Measurements from ENCODE around the gene FAM72D.
A peak's percentile ranks its signal among the peaks of the same experiment; 100 is the strongest.
"Not testable (repeated sequence)": the region's sequence is repeated elsewhere in the genome, so short reads cannot be mapped to it uniquely, and the experiment has no call there.

FAM72D gene

DNA sequence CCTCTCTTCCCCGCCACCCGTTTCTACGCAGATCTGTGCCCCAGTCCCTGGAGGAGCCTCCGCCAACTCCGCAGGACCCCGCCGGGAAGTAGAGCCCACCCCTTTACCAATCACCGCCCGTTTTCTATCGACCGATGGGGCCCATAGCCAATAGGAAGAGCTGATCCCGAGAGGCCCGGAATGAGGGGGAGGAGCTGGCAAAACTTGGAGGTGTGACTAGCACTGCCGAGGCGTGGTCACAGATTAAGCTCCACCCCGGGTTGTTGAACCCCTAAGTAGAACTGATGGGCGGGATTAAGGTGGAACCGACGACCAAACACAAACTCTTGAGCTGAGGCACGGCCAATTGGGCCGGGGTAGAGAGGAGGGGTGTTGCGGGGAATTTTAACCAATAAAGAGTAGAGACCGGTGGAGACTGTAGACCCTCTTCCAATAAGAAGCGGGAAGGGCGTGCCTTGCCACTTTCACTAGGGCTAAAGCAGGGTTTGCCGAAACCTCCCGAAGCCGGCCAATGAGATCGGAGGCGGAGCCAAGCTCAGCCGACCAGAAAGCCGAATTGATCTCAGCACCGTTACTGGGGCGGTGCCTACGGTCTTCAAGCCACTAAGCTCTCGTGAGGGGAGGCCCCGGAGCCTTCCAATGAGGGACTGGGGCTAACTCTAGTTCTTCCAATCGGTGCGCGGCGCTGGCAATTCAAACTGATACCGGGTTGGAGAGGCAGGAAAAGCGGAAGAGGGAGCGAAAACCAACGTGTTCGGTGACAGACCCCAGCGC is at the start of gene FAM72D, which contains the start of gene SRGAP2B:
TSS of gene FAM72D (plus strand) at position 691 of the 774 bp plus-strand sequence. CDS start 874 bp downstream, outside the sequence.
TSS of gene SRGAP2B (minus strand) at position 45 of the 774 bp plus-strand sequence. CDS start 2,427 bp downstream, outside the sequence.
- not testable (repeated sequence) for DNase-seq

DNA sequence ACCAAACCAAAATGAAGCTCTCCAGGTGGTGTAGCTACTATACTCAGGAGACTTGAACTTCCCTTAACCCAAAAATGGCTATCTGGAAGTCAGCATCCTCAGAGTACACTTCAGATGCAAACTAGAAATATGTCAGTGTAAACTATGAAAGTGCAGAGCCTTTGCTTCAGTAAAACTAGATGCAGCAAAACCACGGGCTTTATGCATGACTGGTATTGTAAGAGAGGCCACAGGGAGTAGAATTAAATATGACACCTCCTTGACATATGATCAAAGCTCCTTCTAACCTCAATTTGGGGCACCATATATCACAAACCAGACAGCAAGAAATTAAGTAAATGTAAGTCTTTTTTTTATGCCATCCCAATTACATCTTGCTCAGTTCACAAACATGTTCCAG is 48.2 kb upstream of the FAM72D start:
- DNase-seq = not testable (repeated sequence)

DNA sequence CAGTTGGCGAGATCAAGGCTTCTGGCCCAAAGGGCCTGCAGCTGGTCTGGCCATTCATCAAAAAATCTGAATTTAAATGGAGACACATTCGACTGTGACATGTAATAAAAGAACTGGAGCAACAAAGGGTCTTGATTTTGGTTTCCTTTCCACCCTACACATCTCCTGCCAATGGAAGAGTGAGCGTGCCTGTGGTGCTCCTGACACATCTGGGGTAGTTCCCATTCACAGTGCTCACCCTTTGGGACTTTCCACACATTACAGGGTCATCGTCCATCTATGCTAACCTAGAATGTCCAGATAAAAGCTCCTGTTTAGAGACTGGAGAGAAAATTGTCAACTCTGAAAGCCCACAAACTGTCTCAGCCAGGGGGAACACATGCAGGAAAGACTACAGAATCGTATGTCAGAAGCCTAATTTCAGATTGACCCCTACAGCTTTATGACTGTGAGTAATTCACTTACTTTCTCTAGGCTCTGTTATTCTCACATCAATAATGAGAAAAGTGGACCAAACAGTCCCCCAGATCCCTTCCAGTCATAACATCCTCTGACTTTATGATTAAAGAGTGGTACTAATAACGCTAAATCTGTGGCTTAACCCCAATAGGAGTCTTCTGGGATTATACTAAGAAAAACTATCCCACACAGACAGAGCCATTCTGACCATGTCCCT is 47.5 kb upstream of the FAM72D start:
- not testable (repeated sequence) for DNase-seq

DNA sequence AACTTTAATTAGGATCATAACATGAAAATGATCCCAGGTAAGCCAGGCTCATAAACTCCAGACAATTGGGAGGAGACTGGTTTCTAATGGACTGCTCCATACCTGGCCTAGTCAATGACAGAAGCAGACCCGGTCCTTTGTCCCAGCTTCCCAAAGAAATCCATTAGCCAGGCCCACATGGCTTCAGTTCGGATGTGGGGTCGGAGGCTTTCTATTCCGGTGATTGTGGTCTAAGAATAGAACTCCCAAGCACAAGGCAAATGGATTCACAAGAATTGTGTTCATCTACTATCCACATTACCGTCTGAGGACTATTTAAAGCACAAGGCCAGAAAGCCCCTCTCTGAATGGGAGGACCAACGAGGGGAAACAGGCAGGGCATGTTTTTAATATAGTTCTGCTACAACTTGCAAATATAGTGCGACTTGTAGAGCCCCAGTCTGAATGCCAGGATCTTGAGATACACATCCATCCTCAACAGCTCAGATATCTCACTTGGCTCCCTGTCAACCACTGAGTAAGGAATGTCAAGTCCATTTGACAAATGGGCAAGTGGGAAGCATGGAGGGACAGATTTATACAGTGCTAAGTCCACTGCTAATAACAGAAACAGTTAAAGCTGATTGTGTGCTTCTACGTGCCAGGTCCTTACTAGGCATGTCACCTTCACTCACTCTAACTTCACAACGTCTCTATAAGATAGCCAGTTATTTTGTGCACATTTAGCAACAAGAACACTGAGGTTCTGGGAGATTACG is 43.6 kb upstream of the FAM72D start:
- not testable (repeated sequence) for DNase-seq

DNA sequence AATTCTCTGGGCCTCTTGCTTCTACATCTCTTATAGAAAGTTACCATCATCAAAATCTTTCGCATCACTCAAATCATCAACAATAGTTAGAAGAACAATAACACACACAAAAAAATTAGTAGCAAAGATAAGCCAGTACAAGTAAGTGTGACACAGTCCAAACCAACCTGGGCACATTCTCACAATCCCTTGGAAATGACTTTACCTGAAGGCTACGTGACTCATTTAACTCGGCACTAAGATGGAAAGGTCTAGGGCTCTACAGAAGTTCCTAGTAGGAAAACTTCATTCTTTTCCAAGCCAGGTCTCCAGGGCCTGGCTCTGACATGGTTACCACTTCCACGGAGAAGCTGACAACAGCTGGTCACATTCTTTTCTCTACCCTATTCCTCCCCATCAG is 42.3 kb upstream of the FAM72D start:
- DNase-seq = not testable (repeated sequence)

DNA sequence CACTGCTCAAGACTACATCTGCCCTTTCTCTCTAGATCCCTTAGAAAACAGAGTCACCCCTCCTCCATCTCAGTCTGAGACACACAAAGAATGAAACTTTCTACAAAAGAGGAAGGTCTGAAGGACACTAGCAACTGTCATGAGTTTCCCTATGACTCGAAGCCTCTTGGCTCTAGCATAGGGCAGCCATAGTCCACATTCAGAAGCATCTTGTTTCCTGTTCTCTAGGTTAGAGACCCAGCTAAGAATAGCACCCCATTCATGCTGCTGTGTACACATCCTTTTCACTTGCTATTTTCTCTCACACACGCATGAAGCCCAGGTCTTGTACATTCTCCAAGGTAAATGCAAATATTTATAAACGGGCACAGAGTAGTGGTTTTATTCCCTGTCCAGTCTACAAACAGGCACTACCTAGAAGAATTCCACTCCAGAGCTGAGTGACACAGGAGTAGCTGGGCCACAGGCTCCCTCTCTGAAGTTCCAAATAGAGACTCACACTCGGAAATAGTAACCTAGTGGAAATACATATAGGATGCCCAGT is 40.5 kb upstream of the FAM72D start:
- DNase-seq = not testable (repeated sequence)

DNA sequence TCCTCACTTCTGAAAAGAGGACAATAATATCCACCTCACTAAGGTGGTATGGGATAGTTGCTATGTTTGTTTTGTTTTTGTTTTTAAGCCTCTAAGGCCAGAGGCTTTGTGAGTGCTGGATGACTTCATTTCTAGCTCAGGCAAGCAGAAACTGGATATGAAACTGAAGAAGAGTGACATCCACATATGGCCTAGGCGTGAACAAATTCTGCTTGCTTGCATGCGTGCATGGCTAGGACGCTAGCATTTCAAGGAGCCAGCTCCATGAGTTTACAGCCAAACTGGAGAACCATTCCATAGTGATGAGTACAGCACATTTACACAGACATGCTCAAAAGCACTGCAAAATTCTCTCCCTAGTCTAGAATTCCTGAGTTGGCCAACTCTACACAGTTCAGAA is 37.6 kb upstream of the FAM72D start:
- not testable (repeated sequence) for DNase-seq

DNA sequence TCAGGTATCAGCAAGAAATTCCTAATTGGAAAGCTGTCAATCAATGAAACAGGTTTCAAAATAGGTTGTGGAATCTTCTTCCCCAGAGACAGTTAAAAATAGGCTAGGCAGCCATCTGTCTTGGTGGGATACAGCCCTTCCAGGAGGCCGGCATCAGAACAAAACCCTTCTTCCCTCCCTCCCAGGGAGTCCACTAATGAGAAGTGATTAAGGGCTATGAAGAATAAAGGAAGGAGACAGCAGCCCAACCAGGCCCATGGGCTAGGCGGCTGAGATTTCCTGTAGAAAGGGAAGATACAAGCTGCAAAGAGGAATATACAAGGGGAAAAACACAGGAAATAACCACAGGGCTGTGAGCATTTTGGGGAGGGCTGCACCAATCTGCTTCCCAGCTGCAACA is 32.5 kb upstream of the FAM72D start:
- DNase-seq = not testable (repeated sequence)

DNA sequence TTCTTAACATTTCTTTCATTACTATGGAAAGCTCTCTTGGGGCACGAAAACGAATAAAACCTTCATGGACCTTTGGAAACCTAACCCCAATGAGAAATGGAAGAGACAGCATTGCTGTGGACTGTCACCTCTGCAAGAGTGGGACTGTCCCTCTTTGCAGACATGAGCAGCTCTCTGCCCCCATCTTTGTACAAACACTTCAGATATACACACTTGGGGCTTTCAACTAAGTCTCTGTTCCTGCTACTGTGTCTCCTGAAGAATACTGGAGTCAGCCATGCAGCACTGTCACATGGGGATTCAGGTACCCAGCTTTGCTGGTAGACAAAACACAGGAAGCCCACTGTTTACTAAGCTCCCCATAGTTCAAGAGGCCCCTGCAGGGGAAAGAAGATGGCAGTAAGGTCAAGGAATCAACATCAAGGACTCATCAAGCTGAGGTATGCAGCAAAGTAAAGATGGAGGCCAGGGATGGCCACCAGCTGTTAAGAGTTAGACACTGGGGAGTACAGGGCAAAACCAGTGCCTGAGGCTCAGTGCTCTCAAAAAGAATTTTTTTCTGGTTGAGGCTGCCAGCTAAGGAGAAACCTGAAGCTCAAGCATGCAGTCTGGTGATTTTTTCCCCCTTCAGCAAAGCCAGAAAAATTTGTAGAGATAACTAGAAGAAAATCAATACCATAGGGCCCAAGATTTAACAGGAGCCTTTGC is 31.7 kb upstream of the FAM72D start:
- peak; percentile 2 for DNase-seq

DNA sequence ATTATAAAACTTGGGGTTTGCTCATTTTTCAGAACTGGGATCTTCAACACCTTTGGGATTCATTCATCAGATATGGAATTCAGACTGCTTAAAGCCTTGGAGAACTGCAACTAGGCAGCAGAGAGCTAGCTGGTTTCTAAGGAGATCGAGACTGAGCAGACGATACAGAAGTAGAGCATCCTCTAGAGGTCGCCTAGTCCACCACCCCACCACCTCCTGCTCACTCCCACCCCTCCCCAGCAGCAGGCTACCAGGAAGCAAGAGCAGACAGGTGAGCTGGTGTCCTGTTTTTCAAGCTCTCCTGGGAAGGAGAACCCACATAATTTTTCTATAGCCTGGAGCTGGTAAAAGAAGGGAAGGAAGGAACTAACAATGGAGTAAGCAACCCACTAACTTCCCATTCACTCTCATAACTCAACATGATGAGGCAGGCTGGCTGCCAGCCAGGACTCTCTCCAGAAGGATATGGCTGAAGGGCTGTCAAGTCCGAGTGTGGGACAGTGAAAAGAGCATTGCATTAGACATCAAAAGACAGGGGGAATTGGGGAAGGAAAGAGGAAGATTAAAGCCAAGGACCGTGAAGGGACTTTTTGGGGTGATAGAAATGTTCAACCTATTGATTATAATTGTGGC is 30.5 kb upstream of the FAM72D start:
- not testable (repeated sequence) for DNase-seq

DNA sequence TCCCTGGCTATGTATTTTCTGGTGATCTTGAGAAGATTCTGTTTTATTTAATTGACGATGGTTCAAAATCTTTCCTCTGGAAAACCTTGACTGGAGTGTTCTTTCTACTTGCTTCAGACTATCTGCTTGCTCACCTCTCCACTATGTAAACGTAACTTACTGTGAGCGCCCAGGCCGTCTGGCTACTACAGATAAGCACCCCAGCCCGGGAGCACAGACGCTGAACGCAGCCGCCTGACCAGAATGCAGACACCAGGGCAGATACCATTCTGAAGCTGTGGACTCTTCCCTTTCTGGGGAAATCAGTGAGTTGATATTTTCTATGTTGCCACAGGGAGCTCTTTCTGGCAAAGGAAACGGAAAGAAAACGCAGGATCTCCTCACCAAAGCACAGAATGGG is 29.3 kb upstream of the FAM72D start:
- not testable (repeated sequence) for DNase-seq

DNA sequence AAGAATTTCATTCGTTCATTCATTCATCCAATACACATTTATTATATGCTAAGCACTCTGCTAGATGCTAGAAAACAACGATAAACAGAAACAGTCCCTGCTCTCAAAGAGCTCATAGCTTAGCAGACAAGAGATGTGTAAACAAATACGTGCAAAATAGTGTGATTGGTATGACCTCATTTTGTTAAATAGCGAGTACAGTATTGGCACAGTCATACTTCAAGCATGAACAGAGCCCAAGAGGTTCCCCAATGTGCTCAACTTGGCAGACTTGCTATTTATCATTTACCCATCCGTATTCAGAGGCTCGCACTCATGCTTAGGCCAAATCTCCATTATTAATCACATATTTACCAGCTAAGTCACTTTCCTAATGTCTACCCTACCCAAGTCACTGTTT is 24.2 kb upstream of the FAM72D start:
- not testable (repeated sequence) for DNase-seq

DNA sequence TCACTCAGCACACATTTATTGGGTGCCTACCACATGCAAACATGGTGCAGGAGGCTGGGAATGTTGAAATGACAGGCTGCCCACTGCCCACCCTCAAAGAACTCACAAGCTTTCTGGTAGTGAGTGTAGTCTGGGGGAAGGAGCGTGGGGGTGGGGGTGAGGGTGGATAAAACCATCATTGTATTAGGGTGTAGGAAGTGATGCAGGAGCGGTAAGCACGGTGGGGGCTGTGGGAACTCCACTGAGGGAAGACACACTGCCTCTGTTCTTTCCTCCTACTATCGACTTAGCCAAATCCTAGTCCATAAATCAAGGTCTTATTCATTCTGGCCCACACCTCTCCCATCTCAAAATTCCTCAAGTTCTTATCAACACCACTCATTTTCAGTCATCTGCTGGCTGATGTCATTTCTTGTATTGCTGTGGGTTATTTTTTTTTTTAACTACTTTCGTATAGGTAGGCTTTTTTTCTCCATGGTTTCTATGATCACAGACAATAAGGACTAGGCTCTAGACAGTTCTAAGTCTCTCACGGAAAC is 21.7 kb upstream of the FAM72D start:
- not testable (repeated sequence) for DNase-seq

DNA sequence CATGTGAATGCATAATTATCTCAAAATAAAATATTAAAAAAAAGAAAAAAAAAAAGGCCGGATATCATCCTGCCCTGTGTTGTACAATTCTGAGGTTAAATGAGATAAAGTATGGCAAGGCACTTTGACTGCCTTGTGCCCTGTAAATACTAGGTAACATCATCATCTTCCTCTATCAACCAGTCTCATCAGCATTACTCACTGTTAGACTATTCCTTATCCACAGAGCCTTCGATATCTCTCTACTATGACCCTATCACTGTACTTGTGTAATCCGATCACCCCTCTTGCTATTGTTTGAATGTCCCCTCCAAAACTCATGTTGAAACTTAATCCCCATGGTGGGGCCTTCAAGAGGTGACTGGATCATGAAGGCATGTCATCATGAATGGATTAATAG is 18.9 kb upstream of the FAM72D start:
- DNase-seq = not testable (repeated sequence)

DNA sequence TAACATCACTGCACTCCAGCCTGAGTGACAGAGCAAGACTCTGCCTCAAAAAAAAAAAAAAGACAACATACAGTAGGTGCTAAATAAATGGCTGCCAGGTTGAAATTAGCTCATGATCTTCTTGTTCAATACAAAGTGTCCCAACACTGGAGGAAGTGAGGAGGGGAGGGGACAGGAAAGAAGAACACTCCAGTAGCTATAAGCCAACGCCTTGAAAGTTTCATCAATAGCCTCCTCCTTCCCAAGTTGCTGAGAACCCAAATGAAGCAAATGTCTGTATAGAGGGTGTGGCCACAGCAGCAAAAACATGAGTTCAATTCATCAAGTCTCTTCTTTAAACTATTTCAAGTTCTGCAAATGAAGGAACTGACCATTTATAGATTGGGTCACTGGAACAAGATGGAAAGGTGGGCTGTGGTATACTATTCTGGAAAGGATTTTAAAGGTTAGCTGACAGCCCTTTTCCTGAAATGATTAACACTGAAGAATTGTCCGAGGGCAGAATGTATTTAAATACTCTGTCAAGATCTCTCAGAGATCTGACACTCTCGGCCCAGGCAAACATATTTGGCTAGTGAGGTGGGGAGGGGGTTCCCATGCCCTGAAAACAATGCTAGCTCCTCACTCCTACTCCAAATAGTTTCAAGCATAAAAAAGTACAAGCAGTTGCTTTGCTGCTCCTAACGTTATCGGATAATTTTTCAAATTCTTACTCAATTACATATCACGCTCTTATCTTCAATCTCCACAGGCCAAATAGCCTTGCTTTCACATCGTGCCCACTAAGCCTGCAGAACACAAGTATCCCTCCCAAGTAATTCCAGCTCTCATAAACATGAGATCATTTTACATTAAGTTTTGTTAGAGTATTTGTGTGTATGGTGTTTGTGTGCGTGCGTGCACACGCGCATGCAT is 17.6 kb upstream of the FAM72D start:
- DNase-seq = not testable (repeated sequence)

DNA sequence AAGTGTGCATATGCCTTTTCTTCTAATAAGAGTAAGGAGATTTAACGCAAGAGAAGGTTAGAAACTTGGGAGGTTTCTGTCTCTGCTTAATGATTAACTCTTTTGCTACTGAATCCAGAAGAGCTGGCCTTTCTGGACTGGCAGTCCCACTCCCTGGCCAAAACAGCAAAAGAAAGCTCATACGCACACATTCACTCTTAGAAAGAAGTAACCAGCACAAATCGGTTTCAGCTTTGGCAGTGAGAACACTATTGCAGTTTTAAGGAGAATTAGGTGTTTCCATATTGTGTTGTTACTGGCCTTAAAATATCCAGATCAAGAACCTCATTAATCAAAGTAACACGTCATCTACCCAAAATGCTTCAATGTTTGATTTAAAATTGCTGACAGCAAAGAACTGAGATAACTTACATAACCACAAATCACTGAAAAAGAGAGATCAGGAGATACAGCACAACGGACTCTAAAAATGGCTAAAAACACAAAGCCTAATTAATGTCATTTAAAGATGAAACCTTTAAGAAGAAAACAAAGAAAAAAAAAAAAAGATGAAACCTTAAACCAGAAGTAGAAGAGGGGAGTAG is 16.9 kb upstream of the FAM72D start:
- not testable (repeated sequence) for DNase-seq

DNA sequence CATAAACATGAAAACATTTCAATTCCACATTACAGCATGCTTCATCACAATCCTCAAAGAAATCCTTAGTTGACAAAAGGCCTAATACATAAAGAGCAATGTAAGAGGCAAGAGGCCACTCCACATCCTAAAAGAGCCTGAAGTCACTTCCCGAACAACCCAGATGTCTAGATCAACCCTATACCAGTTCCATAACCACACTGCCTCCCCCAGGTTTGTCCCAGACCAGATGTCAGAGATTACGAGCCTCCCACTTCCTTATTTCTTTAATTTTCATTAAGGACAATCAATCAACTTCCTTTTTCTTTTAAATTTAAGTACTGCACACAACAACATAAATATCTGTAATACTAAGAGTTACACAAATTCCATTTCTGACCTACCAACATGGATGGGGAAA is 16.0 kb upstream of the FAM72D start:
- not testable (repeated sequence) for DNase-seq

DNA sequence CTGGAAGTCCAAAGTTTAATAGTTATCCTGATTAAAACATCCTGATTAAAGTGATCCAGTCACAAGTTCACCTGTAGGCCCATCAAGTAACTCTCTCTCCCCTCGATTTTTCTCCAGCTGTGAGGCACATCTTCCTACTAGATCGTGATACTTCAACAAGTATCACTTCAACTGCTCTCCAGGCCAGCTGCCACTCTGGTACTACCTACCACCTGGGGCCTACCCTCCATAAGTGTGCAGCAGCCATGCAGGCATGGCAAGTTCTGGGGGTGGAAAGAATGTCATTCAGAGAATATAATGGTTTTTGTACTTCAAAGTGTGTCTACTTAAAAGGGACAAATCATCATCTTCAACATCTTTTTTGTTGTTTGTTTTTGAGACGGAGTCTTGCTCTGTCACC is 15.6 kb upstream of the FAM72D start:
- not testable (repeated sequence) for DNase-seq

DNA sequence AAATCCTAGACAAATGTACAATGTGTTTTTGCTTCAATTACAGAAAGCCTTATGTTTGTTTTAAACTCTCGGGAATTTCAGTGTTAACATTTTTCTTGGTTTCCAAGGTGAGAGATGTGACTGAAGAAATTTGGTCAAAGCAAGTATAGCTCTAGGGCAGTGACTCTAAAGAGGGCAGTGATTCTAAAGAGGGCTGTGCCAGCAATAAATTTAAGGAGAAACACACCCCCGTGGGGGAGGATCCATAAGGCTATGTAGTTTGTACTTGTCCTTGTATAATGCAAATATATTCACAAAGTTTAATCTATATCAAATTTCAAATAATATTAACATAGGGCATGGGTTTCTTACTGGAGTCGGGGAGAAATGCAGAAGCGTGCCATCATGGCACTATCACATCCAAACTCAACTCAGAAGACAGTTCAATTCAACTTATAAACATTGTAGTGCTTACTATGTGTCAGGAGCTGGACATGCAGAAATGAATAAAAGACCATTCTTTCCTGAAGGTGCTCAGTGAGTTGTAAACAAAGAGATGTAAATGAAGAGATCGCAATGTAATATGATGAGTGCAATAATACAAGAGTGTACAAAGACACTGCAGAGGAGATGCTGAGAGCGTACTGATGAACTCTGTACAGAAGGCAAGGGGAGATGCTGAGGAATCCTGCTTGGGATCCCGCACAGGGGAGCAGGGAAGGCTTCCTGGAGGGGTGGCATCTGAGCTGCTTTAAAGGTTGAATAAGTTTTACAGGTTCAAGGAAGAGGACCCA is 13.1 kb upstream of the FAM72D start:
- not testable (repeated sequence) for DNase-seq

All from retina (tissue), 1 donor.